GM12878 (cell line): ENCODE results near the gene CCDC97. TPM values are rescaled to one million over a fixed set of nuclear protein-coding genes. Genes with fewer than 3 reads are reported as not detected.

Experiments used
- CHD4 ChIP-seq: fragments of 200-600 bp; sonication (generic); IDR thresholded peaks from 2 replicates; pipeline ENCODE4 v1.6.1; 2016; ENCODE audit warnings: mild to moderate bottlenecking
- E2F4 ChIP-seq: IDR thresholded peaks from 2 replicates; pipeline ENCODE4 v1.6.1; 2012; ENCODE audit warnings: low read depth, low read length, improper control_type of control experiment
- FOS ChIP-seq: IDR thresholded peaks from 3 replicates; pipeline ENCODE4 v1.6.1; 2011; ENCODE audit warnings: borderline replicate concordance; ENCODE audit not compliant: insufficient read length; ENCODE audit errors: extremely low read depth
- KLF5 ChIP-seq: fragments of 450-650 bp; IDR thresholded peaks from 2 replicates; pipeline ENCODE4 v1.6.1; 2014; ENCODE audit warnings: mild to moderate bottlenecking; ENCODE audit not compliant: partially characterized antibody
- LARP7 ChIP-seq: fragments of 450-650 bp; IDR thresholded peaks from 2 replicates; pipeline ENCODE4 v1.6.1; 2017; ENCODE audit warnings: mild to moderate bottlenecking
- MYB ChIP-seq: fragments of 150-350 bp; IDR thresholded peaks from 2 replicates; pipeline ENCODE4 v1.6.1; 2014; ENCODE audit warnings: mild to moderate bottlenecking, low read depth, low read length, borderline replicate concordance
- NBN ChIP-seq: fragments of 450-650 bp; IDR thresholded peaks from 2 replicates; pipeline ENCODE4 v1.6.1; 2016
- NR2C1 ChIP-seq: fragments of 450-650 bp; IDR thresholded peaks from 2 replicates; pipeline ENCODE4 v1.6.1; 2017; ENCODE audit warnings: antibody characterized with exemption, mild to moderate bottlenecking, moderate library complexity
- NR2C2 ChIP-seq: IDR thresholded peaks from 2 replicates; pipeline ENCODE4 v1.6.1; 2011; ENCODE audit warnings: borderline replicate concordance, low read depth; ENCODE audit not compliant: control insufficient read depth, insufficient read length
- POU2F2 ChIP-seq: IDR thresholded peaks from 3 replicates; pipeline ENCODE4 v1.6.1; 2011; ENCODE audit warnings: low read depth, mild to moderate bottlenecking, low read length, borderline replicate concordance
- RBBP5 ChIP-seq: fragments of 200-600 bp; sonication (generic); conservative IDR thresholded peaks from 2 replicates; pipeline ENCODE4 v1.6.1; 2016
- RUNX3 ChIP-seq: IDR thresholded peaks from 2 replicates; pipeline ENCODE4 v1.6.1; 2012; ENCODE audit warnings: low read length, inconsistent platforms
- SMC3 ChIP-seq: IDR thresholded peaks from 2 replicates; pipeline ENCODE4 v1.6.1; 2011; ENCODE audit warnings: low read length, improper control_type of control experiment, borderline replicate concordance
- SPI1 ChIP-seq: IDR thresholded peaks from 2 replicates; pipeline ENCODE4 v1.6.1; 2011; ENCODE audit warnings: low read depth, mild to moderate bottlenecking, low read length, moderate library complexity, borderline replicate concordance; ENCODE audit not compliant: insufficient read depth
- STAT1 ChIP-seq: fragments of 450-650 bp; conservative IDR thresholded peaks from 2 replicates; pipeline ENCODE4 v1.6.1; 2014; ENCODE audit warnings: antibody characterized with exemption, mild to moderate bottlenecking
- TAF1 ChIP-seq: IDR thresholded peaks from 2 replicates; pipeline ENCODE4 v1.6.1; 2011; ENCODE audit warnings: mild to moderate bottlenecking, low read depth, low read length, borderline replicate concordance
- ZSCAN29 ChIP-seq: fragments of 450-650 bp; IDR thresholded peaks from 2 replicates; pipeline ENCODE4 v1.6.1; 2017; ENCODE audit warnings: mild to moderate bottlenecking, moderate library complexity
- polyA plus RNA-seq, 11 experiments: library from polyadenylated mRNA; depleted of rRNA in 4 of 11; unstranded in 6 of 11; stranded (reverse) in 5 of 11; fragments of >200 nt; fragmentation: Nextera tagmentation in 4 of 11; fragmentation: Illumina TruSeq in 1 of 11; extraction: Ambion mirVana in 4 of 11; extraction: Trizol in 1 of 11; gene quantifications; 1 replicate in 1 of 11; 2 replicates in 10 of 11; pipeline versions ENCODE4 v1.2.1 to v1.2.3, GENCODE V29; 2011 to 2016; ENCODE audit warnings: inconsistent platforms in 2 of 11, missing spikeins in 2 of 11, low read depth in 1 of 11
- total RNA-seq, 4 experiments: library from RNA; depleted of rRNA in 3 of 4; stranded (reverse); fragments of >200 nt in 3 of 4; fragmentation: Illumina TruSeq in 1 of 4; extraction: Trizol in 1 of 4; gene quantifications; 2 replicates each; pipeline versions ENCODE4 v1.2.1 to v1.2.3, GENCODE V29; 2013 to 2021
- TF ChIP-seq, protein P1 (sequence below): fragments of 450-650 bp; IDR thresholded peaks from 2 replicates; pipeline ENCODE4 v1.6.1; 2016; ENCODE audit warnings: mild to moderate bottlenecking, moderate library complexity, borderline replicate concordance
- TF ChIP-seq, protein P2 (sequence below): fragments of 450-650 bp; IDR thresholded peaks from 2 replicates; pipeline ENCODE4 v1.6.1; 2017; ENCODE audit warnings: antibody characterized with exemption, mild to moderate bottlenecking, moderate library complexity
- TF ChIP-seq, protein P3 (sequence below): fragments of 450-650 bp; IDR thresholded peaks from 2 replicates; pipeline ENCODE4 v1.6.1; 2016; ENCODE audit warnings: mild to moderate bottlenecking

Gene CCDC97
- total and polyA plus RNA-seq, 10 of the 15 experiments (the other 5 are each of a cell fraction or from before 2014, with no cell fraction given): 1.8 to 34.1 (median 18.8) TPM

DNA sequence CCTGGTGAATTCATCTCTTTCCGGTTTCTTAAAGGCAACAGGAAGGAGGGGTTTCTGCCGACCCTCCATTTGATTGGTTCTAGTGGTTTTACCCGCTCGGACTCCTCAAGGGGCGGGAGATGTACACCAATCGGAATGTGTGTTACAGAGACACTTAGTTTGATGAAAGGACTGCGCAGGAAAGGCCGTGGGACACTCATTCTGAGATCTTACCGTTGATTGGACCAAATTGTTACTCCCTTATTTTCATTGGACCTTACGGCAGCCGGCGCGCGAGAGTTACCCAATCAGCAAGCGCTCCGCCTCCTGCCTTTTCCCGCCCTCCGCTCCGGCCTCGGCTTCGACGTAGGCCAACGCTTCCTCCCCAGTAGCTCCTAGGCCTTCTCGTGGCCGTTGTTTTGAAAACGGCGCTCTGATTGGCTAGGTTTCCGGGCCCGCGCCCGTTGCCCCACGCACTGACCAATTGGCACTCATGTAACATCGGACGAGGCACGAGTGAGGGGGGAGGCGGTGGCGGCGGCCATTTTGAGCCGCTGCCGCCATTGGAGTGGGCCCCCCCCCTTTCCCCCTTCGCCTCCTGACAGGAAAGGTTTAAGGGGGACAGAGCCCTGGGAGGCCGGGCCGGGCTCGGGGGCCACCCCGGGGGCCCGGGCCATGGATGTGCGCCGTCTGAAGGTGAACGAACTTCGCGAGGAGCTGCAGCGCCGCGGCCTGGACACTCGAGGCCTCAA is 46.0 kb upstream of the CCDC97 start, which contains the start of gene HNRNPUL1 (continued):
- TF ChIP-seq, protein P1, sequence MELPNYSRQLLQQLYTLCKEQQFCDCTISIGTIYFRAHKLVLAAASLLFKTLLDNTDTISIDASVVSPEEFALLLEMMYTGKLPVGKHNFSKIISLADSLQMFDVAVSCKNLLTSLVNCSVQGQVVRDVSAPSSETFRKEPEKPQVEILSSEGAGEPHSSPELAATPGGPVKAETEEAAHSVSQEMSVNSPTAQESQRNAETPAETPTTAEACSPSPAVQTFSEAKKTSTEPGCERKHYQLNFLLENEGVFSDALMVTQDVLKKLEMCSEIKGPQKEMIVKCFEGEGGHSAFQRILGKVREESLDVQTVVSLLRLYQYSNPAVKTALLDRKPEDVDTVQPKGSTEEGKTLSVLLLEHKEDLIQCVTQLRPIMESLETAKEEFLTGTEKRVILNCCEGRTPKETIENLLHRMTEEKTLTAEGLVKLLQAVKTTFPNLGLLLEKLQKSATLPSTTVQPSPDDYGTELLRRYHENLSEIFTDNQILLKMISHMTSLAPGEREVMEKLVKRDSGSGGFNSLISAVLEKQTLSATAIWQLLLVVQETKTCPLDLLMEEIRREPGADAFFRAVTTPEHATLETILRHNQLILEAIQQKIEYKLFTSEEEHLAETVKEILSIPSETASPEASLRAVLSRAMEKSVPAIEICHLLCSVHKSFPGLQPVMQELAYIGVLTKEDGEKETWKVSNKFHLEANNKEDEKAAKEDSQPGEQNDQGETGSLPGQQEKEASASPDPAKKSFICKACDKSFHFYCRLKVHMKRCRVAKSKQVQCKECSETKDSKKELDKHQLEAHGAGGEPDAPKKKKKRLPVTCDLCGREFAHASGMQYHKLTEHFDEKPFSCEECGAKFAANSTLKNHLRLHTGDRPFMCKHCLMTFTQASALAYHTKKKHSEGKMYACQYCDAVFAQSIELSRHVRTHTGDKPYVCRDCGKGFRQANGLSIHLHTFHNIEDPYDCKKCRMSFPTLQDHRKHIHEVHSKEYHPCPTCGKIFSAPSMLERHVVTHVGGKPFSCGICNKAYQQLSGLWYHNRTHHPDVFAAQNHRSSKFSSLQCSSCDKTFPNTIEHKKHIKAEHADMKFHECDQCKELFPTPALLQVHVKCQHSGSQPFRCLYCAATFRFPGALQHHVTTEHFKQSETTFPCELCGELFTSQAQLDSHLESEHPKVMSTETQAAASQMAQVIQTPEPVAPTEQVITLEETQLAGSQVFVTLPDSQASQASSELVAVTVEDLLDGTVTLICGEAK: peak; percentile 92
- TF ChIP-seq E2F4 (peak; percentile 87), POU2F2 (peak; percentile 69; the same call in 2 of the 3 replicates), SMC3 (no peak), RUNX3 (peak; percentile 9), TAF1 (peak; percentile 77; the same call in 1 of the 2 replicates), ZSCAN29 (no peak; the same call in 1 of the 2 replicates), KLF5 (no peak), SPI1 (peak; percentile 50; the same call in 1 of the 2 replicates), NR2C1 (peak; percentile 88), LARP7 (no peak; the same call in 1 of the 2 replicates), MYB (0 out of 2 replicates have a peak, but pooled peaks have one; percentile 13), NR2C2 (no peak), RBBP5 (no peak), CHD4 (no peak), FOS (peak; percentile 92), STAT1 (0 out of 2 replicates have a peak, but pooled peaks have one; percentile 36), NBN (peak; percentile 91)
- TF ChIP-seq, protein P2, sequence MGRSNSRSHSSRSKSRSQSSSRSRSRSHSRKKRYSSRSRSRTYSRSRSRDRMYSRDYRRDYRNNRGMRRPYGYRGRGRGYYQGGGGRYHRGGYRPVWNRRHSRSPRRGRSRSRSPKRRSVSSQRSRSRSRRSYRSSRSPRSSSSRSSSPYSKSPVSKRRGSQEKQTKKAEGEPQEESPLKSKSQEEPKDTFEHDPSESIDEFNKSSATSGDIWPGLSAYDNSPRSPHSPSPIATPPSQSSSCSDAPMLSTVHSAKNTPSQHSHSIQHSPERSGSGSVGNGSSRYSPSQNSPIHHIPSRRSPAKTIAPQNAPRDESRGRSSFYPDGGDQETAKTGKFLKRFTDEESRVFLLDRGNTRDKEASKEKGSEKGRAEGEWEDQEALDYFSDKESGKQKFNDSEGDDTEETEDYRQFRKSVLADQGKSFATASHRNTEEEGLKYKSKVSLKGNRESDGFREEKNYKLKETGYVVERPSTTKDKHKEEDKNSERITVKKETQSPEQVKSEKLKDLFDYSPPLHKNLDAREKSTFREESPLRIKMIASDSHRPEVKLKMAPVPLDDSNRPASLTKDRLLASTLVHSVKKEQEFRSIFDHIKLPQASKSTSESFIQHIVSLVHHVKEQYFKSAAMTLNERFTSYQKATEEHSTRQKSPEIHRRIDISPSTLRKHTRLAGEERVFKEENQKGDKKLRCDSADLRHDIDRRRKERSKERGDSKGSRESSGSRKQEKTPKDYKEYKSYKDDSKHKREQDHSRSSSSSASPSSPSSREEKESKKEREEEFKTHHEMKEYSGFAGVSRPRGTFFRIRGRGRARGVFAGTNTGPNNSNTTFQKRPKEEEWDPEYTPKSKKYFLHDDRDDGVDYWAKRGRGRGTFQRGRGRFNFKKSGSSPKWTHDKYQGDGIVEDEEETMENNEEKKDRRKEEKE: no peak
- TF ChIP-seq, protein P3, sequence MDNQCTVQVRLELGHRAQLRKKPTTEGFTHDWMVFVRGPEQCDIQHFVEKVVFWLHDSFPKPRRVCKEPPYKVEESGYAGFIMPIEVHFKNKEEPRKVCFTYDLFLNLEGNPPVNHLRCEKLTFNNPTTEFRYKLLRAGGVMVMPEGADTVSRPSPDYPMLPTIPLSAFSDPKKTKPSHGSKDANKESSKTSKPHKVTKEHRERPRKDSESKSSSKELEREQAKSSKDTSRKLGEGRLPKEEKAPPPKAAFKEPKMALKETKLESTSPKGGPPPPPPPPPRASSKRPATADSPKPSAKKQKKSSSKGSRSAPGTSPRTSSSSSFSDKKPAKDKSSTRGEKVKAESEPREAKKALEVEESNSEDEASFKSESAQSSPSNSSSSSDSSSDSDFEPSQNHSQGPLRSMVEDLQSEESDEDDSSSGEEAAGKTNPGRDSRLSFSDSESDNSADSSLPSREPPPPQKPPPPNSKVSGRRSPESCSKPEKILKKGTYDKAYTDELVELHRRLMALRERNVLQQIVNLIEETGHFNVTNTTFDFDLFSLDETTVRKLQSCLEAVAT: peak; percentile 87
